M059J (cell line): ENCODE results near the gene IER5. TPM values are rescaled to one million over a fixed set of nuclear protein-coding genes. Genes with fewer than 3 reads are reported as not detected.

ENCODE experiments used
- DNase-seq: peaks from one replicate; pipeline ENCODE4 v3.0.0-alpha.2; 2012; ENCODE audit warnings: low read depth
- total RNA-seq: library from RNA; depleted of rRNA; stranded (reverse); fragments of >200 nt; shearing (Covaris generic); gene quantifications from 2 replicates; pipeline ENCODE4 v1.2.3, GENCODE V29; 2014

The IER5 gene
- total RNA-seq, 1 experiment from 2014 or later, result 28.0 TPM

DNA sequence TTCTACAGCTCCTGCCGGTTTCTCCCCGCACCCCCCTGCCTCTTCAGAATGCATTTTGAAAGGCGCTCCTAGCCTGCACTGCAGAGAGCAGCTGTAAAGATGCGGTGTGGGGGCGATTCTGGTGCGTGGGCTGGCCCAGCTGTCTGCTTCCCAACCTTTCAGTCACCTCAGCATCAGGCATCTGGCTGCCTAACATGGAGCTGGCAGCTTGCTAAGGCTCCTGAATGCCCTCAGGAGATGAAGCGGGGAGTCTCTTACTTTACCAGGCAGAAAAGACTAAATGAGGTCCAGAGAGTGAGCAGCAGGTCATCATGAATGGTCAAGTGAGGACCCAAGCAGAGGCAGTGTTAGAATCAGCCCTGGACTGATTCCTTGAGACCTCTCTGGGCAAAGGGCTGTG is 8.7 kb downstream of the IER5 start:
- peak; percentile 55 for DNase-seq

DNA sequence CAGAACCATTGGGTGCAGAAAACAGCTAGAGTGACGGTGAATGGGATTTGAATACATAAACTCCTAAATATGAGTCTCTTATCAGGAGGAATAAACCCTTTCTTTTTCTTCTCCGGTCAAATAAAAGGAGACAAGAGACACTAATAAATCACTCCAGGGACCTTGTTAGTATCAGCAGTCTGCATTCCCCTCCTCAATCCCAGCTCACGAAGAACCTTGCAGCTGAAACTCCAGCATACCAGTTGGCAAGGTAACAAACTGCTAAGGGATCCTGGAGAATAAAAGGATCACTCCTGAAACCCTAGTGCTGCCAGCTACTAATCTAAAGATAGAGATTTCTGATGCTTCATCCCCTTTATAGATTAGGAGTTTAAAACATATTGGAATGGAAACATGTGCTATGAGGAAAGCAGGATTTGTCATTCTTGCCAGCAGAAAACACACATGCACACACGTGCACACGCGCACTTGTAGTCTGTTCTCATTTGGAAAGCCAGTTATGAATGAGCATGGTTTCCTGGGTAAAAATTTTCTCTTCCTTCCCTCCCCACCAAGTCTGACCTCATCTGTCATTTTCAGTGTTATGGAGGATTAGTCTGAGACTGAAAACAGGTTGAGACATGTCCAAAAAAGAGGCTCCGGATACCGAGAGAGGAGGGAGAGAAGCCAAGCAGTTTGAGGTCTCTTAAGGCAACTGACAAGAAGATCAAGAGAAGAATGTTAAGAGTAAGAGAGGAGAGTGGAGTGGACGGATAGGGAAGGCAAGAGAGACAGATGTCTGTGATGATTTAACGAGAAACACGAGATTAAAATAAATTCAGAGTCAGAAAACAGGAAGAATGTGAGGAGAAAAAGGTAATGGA is 10.9 kb downstream of the IER5 start:
- peak; percentile 63 for DNase-seq

GRCh38 chr1:181100015-181100905 is 11.8 kb downstream of the IER5 start:
- DNase-seq, result peak; percentile 70

GRCh38 chr1:181100934-181101333 is 12.4 kb downstream of the IER5 start:
- no peak for DNase-seq

- peak; percentile 89 for DNase-seq
These were observed 13.2 kb downstream of the IER5 start for GRCh38 chr1:181101581-181102226.

GRCh38 chr1:181102841-181103240 is 14.3 kb downstream of the IER5 start:
- peak; percentile 55 for DNase-seq

GRCh38 chr1:181103399-181103798 is 14.9 kb downstream of the IER5 start:
- no peak for DNase-seq

- peak; percentile 62 for DNase-seq
These were observed 15.7 kb downstream of the IER5 start for GRCh38 chr1:181104042-181104789.

GRCh38 chr1:181104790-181105133 is 16.3 kb downstream of the IER5 start:
- DNase-seq, result no peak

- DNase-seq, result peak; percentile 89
These were observed 16.9 kb downstream of the IER5 start for GRCh38 chr1:181105134-181106021.

GRCh38 chr1:181106022-181106312 is 17.5 kb downstream of the IER5 start:
- DNase-seq, result no peak

- no peak for DNase-seq
These were observed 18.0 kb downstream of the IER5 start for GRCh38 chr1:181106479-181106878.

- DNase-seq, result no peak
These were observed 19.2 kb downstream of the IER5 start for GRCh38 chr1:181107711-181108110.

GRCh38 chr1:181108304-181108867 is 19.9 kb downstream of the IER5 start:
- DNase-seq, result no peak

GRCh38 chr1:181110013-181110412 is 21.5 kb downstream of the IER5 start:
- no peak for DNase-seq

DNA sequence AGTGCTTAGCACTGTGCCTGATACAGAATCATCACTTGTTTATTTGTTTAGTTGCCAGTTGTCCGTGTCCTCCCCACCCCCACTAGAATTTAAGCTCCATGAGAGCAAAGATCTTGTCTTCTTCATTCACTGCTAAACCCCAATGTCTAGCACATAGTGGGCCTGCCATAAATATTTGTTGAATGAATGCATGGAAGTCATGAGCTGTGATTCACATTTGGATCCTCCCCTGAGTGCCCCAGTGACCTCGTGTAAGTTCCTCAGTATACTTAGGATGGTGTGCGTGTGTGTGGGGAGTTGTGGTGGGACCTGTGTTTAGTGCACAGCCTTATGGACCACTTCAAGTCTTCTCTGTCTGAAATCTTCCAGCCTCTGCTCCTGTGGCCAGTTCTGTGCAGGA is 23.1 kb downstream of the IER5 start:
- DNase-seq, result peak; percentile 66

DNA sequence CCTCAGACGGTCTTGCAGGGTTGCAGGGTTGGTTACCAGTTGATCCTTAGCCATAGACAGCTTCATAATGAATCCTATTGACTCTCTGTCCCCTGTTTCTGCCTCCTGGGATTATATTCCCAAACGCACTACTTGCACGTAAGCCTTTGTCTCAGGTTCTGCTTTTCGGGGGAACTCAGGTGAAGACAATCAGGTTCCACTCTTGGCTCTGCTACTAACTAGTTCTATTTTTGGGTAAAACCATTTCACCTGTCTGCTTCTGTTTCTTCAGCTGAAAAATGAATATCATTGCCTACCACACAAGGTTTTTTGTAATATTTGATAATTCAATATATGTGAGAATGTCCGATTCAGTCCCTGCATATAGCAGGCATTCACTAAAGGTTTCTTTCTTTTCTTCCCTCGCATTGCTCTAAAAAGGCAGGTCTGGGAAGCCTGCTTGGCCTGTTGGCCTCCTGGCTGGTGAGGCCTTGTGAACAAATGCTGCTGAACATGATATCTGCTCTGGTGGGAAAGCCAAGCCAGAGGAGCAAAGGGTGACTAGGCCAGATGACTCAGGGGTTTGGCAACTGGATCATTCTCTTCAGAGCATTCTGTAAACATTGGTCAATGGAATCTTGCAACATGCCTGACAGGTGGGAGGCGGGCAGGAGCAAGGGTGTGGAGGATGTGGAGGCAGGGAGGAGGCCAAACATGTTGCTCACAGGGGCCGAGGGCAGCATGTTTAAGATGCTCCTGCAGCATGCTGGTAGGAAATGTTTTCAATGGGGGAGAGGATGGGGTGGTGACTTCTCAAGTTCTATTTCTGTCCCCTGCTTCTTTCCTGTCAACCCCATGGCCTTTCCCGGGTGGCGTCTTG is 23.8 kb downstream of the IER5 start:
- peak; percentile 100 for DNase-seq

- peak; percentile 83 for DNase-seq
These were observed 24.6 kb downstream of the IER5 start for GRCh38 chr1:181113059-181113641.
